GM12865 (cell line): ENCODE results near the gene SEZ6L.

Source experiments
- DNase-seq: peaks from one replicate; pipeline ENCODE4 v3.0.0; 2010; ENCODE audit warnings: low read depth
- H3K4me3 ChIP-seq: 2 replicates; pipeline ENCODE4 v1.5.1; 2011; ENCODE audit warnings: mild to moderate bottlenecking, low read depth, low read length, control low read depth
- CTCF ChIP-seq: IDR thresholded peaks from 2 replicates; pipeline ENCODE4 v1.5.1; 2011; ENCODE audit warnings: low read length, control low read depth, low read depth, inconsistent platforms; ENCODE audit not compliant: insufficient read depth; ENCODE audit errors: missing control alignments

SEZ6L gene

GRCh38 chr22:26134654-26135330, 34.5 kb upstream of the SEZ6L start:
- DNase-seq = peak; percentile 41
- TF ChIP-seq CTCF = peak; percentile 35

GRCh38 chr22:26135806-26136205, 33.5 kb upstream of the SEZ6L start:
- DNase-seq = no peak
- H3K4me3 ChIP-seq = no peak overlapping the region
- TF ChIP-seq CTCF = no peak

More at GRCh38 chr22:26134654-26135330, 34.5 kb upstream of the SEZ6L start:
- H3K4me3 ChIP-seq = no peak overlapping the region

GRCh38 chr22:26139310-26139709, 30.0 kb upstream of the SEZ6L start:
- TF ChIP-seq CTCF = no peak

GRCh38 chr22:26141831-26142230, 27.4 kb upstream of the SEZ6L start:
- TF ChIP-seq CTCF = no peak
- DNase-seq = no peak
- no peak overlapping the region for H3K4me3 ChIP-seq

More at GRCh38 chr22:26139310-26139709, 30.0 kb upstream of the SEZ6L start:
- no peak for DNase-seq
- no peak overlapping the region for H3K4me3 ChIP-seq

GRCh38 chr22:26143806-26144325, 25.4 kb upstream of the SEZ6L start:
- no peak for DNase-seq
- no peak for TF ChIP-seq CTCF

GRCh38 chr22:26159886-26160285, 9.4 kb upstream of the SEZ6L start:
- H3K4me3 ChIP-seq = no peak overlapping the region
- TF ChIP-seq CTCF = no peak
- no peak for DNase-seq

More at GRCh38 chr22:26143806-26144325, 25.4 kb upstream of the SEZ6L start:
- H3K4me3 ChIP-seq = no peak overlapping the region

GRCh38 chr22:26161746-26162145, 7.5 kb upstream of the SEZ6L start:
- TF ChIP-seq CTCF = no peak
- DNase-seq = peak; percentile 4
- no peak overlapping the region for H3K4me3 ChIP-seq
